ENCODE data around the gene IER5L. TPM values are rescaled to one million over a fixed set of nuclear protein-coding genes. Genes with fewer than 3 reads are reported as not detected.

Gene IER5L
- 10 to 100 TPM; 13.0 to 31.5 (median 25.3) TPM for total RNA-seq

DNA sequence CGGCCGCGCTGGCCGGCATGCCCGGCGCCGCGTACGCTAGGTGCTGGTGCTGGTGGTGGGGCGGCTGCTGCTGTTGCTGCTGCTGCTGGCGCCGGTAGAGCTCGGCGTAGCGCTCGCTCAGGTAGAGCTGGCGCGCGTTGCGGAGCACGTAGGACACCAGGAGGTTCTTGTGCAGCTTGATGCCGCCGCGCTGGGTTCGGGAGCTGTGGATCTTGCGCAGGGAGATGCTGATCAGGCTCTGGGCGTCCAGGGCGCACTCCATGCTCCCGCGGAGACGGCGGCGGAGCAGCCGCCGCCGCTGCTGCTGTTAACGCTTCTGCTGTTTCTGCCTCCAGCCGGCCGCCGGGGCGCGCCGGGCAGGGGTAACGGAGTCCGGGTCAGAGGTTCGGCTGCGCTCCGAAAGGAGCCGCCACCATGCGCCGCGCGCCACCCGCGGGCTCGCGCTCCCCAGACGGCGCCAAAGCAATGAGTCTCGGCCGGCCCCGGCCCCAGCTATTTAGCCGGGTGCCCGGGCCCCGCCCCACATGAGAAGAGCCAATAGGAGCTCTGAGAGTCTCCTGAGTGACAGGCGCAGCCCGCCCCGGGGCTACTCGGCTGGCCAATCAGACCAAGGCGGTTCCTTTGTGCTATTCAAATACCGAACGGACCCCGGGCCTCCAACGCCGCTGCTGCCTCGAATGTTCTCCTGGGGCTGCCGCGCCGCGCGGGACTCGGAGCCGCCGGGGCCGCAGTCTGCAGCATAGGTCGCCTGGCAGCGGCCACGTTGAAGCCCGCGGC is at the start of gene IER5L:
IER5L (minus strand) TSS at position 471 of the 777 bp plus-strand sequence; CDS start at position 262, 209 bp downstream.
- Histone ChIP-seq H3K4me3 (peak within 1 kb of the TSS; percentile 74 to 92 (median 86)), H3K9me3 (no peaks in the 10 kb centered on the region), H3K27ac (peak within 1 kb of the TSS; percentile 93 to 99 (median 98)), H3K27me3 (no peaks in the 10 kb centered on the region), H3K4me1 (peaks cover 0 to 36% (median 20%) of the 10 kb centered on the region in 4 donors), H3K36me3 (no peaks in the 10 kb centered on the region)
- WGBS, 2 donors, result 0 to 1% methylated on average over 60 to 67 of the region's 90 CpGs
- TF ChIP-seq, protein P1, sequence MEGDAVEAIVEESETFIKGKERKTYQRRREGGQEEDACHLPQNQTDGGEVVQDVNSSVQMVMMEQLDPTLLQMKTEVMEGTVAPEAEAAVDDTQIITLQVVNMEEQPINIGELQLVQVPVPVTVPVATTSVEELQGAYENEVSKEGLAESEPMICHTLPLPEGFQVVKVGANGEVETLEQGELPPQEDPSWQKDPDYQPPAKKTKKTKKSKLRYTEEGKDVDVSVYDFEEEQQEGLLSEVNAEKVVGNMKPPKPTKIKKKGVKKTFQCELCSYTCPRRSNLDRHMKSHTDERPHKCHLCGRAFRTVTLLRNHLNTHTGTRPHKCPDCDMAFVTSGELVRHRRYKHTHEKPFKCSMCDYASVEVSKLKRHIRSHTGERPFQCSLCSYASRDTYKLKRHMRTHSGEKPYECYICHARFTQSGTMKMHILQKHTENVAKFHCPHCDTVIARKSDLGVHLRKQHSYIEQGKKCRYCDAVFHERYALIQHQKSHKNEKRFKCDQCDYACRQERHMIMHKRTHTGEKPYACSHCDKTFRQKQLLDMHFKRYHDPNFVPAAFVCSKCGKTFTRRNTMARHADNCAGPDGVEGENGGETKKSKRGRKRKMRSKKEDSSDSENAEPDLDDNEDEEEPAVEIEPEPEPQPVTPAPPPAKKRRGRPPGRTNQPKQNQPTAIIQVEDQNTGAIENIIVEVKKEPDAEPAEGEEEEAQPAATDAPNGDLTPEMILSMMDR (IDR thresholded peaks at IDR 0.05), result peak in 2 of 5 experiments; percentile 30 to 50
- TF ChIP-seq POLR2A (IDR thresholded peaks at IDR 0.05), result peak; percentile 89 to 97
- TF ChIP-seq EP300 (IDR thresholded peaks at IDR 0.05), result peak; percentile 22 to 100
- peak; percentile 93 for DNase-seq (ENCODE audit: low spot score in 2 of 2)

DNA sequence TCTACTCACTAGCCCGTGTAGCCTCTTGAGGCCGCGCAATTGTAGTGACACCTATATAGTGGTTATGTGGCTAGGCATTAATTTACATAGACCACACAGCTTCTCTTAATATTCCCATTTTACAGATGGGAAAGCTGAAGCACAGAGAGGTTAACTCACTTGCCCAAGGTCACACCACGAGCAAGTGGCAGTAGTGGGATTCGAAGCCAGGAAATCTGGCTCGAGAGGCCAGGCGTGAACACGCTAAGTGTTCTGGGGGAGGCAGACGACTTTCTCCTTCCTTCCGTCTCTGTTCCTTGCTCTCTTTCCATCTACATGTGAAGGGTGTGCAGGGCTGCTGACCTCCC is 49.8 kb upstream of the IER5L start:
- Histone ChIP-seq H3K27me3 (no peaks in the 10 kb centered on the region), H3K9me3 (no peaks in the 10 kb centered on the region), H3K36me3 (no peaks in the 10 kb centered on the region), H3K27ac (no peak overlapping the region), H3K4me3 (no peak overlapping the region), H3K4me1 (peaks cover 0 to 22% (median 3%) of the 10 kb centered on the region in 4 donors)
- TF ChIP-seq POLR2A (IDR thresholded peaks at IDR 0.05) (no peak), EP300 (IDR thresholded peaks at IDR 0.05) (no peak)
- TF ChIP-seq, protein P1 (IDR thresholded peaks at IDR 0.05), result no peak
- 78 to 88% methylated on average over 10 of the region's 10 CpGs for WGBS, 2 donors
- no peak for DNase-seq (ENCODE audit: low spot score in 2 of 2)

DNA sequence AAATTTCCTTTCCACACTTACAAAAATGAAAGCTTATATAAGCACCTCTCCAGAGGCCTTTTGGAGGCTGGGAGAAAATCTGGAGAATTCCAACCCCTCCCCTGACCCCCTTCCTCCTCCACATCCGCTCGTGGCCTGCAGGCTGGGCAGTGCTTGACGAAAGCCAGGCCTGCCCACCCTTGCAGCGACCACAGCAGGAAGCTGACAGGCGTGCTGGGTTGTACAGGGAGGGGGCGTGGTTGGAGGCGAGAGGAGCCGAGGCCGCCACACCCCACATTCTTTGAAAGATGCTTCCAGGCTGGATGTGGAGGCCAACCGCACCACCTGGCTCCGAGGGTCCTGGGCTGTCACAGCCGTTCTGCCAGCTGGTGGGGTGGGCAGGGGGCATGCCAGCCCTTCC is 47.8 kb upstream of the IER5L start:
- peak; percentile 27 to 42 for DNase-seq (ENCODE audit: low spot score in 2 of 2)
- no peak overlapping the region for H3K4me3 ChIP-seq
- H3K36me3 ChIP-seq, result no peaks in the 10 kb centered on the region
- H3K27ac ChIP-seq, result peak overlapping the region in 2 of 4 donors; percentile 56 to 70
- peaks cover 0 to 22% (median 3%) of the 10 kb centered on the region in 4 donors for H3K4me1 ChIP-seq
- peak in 1 of 2 donors; percentile 39 for TF ChIP-seq EP300 (IDR thresholded peaks at IDR 0.05)
- TF ChIP-seq, protein P1 (IDR thresholded peaks at IDR 0.05), result no peak
- WGBS, 2 donors, result 11 to 19% methylated on average over 12 of the region's 12 CpGs
- H3K9me3 ChIP-seq, result no peaks in the 10 kb centered on the region
- H3K27me3 ChIP-seq, result no peaks in the 10 kb centered on the region

DNA sequence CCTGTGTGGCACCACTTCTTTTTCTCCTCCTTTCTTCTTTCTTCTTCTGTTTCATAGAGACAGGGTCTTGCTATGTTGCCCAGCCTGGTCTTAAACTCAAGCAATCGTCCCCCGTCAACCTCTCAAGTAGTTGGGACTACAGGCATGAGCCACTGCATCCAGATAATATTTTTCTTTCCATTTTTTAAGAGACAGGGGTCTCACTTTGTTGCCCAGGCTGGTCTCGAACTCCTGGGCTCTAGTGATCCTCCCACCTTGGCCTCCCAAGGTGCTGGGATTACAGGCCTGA is 47.4 kb upstream of the IER5L start:
- H3K9me3 ChIP-seq, result no peaks in the 10 kb centered on the region
- DNase-seq (ENCODE audit: low spot score in 2 of 2), result no peak
- H3K36me3 ChIP-seq, result no peaks in the 10 kb centered on the region
- H3K27ac ChIP-seq, result peak overlapping the region in 2 of 4 donors; percentile 56 to 70
- WGBS, 2 donors, result 73 to 78% methylated on average over 3 of the region's 3 CpGs
- peaks cover 0 to 22% (median 3%) of the 10 kb centered on the region in 4 donors for H3K4me1 ChIP-seq
- TF ChIP-seq POLR2A (IDR thresholded peaks at IDR 0.05) (no peak), EP300 (IDR thresholded peaks at IDR 0.05) (no peak)
- TF ChIP-seq, protein P1 (IDR thresholded peaks at IDR 0.05), result no peak
- H3K27me3 ChIP-seq, result no peaks in the 10 kb centered on the region
- H3K4me3 ChIP-seq, result no peak overlapping the region

- TF ChIP-seq POLR2A (IDR thresholded peaks at IDR 0.05), result no peak
- no peak for TF ChIP-seq EP300 (IDR thresholded peaks at IDR 0.05)
- TF ChIP-seq, protein P1 (IDR thresholded peaks at IDR 0.05), result no peak
- peak overlapping the region in 2 of 4 donors; percentile 56 to 70 for H3K27ac ChIP-seq
- no peaks in the 10 kb centered on the region for H3K36me3 ChIP-seq
- DNase-seq (ENCODE audit: low spot score in 2 of 2), result no peak
- WGBS, 2 donors, result 79 to 85% methylated on average over 15 to 17 of the region's 17 CpGs
- H3K9me3 ChIP-seq, result no peaks in the 10 kb centered on the region
- H3K27me3 ChIP-seq, result no peaks in the 10 kb centered on the region
- H3K4me3 ChIP-seq, result no peak overlapping the region
- H3K4me1 ChIP-seq, result peaks cover 0 to 22% (median 3%) of the 10 kb centered on the region in 4 donors
These were observed 46.8 kb upstream of the IER5L start for GRCh38 chr9:129224618-129225489.

All from tibial nerve (tissue), 4 donors.